NCI-H2081 (cell line): Measurements from ENCODE around the gene S1PR4.
A peak's percentile ranks its signal among the peaks of the same experiment; 100 is the strongest.
"Not testable (repeated sequence)": the region's sequence is repeated elsewhere in the genome, so short reads cannot be mapped to it uniquely, and the experiment has no call there.

Experiments used
- DNase-seq, 2 experiments: peaks; one replicate each; lab custom pipeline; 2025; lab: John Stamatoyannopoulos, UW

S1PR4 gene

GRCh38 chr19:3151563-3152418, 26.8 kb upstream of the S1PR4 start:
- no peak for DNase-seq

DNA sequence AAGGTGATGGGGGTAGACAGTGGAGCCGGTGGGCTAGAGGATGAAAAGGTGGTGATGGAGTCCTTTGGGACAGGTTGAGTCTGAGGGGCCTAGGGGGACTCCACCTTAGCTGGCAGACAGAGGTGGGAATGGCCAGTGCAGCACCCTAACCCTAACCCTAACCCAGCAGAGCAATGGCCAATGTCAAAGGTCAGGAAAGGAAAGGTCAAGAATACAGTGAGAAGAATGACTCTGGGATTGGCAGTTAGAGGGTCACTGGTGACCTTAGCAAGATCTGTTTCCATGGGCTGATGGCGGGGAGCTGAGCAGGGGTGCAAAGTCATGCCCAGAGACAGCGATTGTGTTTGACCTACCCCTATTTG, 26.2 kb upstream of the S1PR4 start:
- DNase-seq = no peak

DNA sequence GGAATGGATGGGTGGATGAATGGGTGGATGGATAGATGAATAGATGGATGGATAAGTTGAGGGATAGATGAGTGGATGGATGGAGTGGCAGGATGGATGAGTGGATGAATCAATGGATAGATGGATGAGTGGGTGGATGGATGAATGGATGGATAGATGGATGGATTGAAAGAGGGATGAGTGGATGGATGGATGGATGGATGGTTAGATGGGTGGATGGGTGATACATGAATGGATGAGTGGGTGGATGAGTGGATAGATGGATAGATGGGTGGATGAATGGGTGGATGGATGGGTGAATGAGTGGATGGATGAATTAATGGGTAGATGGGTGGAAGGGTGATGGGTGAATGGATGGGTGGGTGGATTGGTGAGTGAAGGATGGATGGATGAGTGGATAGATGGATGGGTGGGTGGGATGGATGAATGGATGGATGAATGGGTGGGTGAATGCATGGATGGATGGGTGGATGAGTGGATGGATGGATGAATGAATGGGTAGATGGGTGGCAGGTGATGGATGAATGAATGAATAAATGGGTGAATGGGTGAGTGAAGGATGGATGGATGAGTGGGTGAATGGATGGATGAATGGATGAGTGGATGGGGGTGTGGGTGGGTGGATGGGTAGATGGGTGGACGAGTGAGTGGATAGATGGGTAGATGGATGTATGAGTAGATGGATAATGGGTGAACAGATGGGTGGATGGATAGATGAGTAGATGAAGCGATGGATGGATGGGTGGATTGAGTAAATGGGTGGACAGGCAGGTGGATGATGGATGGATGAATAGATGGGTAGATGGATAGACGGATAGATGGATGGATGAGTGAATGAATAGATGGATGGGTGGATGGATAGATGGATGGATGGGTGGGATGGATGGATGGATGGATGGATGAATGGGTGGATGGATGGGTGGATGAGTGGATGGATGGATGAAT, 25.0 kb upstream of the S1PR4 start:
- no peak for DNase-seq

GRCh38 chr19:3154447-3154846, 24.1 kb upstream of the S1PR4 start:
- DNase-seq = not testable (repeated sequence)

DNA sequence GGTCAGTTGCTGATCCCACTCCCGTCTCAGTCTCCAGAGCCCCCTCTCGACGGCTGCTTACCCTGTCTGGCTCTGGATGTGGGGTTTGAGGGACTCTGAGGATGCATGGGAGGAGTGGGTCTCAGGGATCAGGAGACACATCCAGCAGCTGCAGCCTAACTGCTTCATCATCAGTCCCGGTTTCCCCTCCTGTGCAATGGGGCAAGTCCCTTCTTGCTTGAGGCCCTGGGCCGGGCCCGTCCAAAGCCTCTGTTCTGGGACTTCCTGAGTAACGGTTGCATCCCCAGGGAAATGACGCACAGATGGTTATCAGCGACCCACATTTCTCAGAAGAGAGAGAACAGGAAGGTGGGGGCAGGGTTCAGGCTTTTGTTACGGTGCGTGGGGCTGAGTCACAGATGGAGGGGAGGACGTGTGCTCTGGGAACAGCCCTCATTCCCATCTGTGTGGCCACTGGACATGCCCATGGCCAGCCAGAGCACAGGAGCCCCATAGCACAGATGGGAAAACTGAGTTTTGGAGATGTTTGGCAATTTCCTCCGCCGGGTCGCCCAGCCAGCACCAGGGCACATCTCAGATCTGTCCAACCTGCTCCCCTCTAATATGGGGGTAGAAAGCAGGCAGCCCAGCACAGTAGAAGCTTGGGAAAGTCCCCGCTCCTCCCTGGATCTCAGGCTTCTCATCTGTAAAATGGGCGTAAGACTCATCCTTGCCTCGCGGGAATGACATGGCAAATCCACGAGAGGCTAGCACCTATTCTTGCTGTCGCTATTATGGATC, 23.4 kb upstream of the S1PR4 start:
- no peak for DNase-seq

- DNase-seq = no peak
Measured at GRCh38 chr19:3157096-3157845, 21.3 kb upstream of the S1PR4 start.

- DNase-seq = no peak
Measured at GRCh38 chr19:3159565-3159964, 19.0 kb upstream of the S1PR4 start.

DNA sequence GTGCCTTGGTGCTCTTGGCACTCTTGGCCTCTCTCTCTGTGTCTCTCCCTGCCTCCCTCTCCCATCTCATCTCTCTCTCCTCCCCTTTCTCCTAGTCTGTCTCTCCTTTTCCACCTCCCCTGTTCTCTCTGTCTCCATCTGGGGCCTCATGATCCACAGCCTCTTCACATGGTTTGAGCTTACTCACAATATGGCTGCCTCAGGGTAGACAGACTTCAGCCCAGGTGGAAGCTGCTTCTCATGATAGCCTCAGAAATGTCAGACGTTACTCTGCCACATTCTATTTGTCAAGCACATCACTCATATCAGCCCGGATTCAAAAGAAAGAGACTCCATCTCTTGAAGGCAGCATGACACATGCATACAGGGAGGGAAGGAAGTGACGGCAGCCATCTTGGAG, 18.4 kb upstream of the S1PR4 start:
- no peak for DNase-seq

DNA sequence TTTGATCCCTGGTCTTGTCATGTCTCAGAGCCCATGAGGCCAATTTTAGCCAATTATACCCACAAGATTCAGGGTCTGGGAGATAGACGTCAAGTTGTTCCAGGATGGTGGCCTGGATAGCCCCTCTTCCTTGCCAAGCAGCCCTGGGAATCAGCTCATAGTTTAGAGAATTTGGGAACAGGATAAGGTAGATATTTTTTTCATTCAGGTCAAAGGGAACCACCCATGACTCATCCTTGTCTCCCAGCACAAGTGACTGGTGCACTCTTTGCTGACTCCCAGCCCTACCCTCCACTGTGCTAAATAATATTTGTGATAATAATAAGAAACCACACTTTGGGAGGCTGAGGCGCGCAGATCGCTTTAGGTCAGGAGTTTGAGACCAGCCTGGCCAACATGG, 17.1 kb upstream of the S1PR4 start:
- DNase-seq = no peak

DNA sequence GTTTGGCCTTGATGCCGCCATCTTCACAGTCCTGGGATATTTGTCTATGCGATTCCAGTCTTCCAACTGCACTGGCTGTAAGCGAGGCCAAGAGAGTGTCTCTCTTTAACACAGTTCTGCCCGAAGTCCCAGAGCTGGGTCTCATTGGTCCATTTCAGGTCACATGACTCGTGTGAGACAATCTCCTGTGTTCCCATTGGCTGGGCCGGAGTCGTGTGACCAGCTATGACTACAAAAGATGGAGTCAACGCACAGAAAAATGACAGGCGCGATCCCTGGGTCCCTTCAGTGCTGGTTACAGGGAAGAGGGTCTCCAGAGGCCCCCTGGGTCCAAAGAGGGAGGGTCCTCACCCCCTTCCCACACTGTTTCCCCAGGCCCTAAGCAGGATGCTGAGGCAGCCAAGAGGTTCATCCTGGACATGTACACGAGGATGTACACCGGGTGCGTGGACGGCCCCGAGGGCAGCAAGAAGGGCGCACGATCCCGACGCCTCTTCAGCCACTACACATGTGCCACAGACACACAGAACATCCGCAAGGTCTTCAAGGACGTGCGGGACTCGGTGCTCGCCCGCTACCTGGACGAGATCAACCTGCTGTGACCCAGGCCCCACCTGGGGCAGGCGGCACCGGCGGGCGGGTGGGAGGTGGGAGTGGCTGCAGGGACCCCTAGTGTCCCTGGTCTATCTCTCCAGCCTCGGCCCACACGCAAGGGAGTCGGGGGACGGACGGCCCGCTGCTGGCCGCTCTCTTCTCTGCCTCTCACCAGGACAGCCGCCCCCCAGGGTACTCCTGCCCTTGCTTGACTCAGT, 15.9 kb upstream of the S1PR4 start:
- DNase-seq = peak; percentile 39 to 57

GRCh38 chr19:3163230-3163886, 15.2 kb upstream of the S1PR4 start:
- DNase-seq = peak; percentile 62 to 72

DNA sequence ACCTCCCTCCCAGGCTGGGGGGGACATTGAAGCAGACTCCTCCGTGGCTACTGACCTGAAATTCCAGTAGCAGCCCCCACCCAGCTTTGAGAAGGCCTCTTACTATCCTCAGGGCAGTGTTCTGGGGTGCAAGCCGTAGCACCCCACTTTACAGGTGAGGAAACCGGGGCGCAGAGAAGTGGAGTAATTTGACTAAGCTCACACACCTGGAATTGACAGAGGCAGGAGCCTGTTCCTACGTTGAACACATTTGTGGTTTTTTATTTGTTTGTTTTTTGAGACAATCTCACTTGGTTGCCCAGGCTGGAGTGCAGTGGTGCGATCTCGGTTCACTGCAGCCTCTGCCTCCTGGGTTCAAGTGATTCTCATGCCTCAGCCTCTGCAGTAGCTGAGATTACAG, 14.6 kb upstream of the S1PR4 start:
- no peak for DNase-seq

- DNase-seq = no peak
Measured at GRCh38 chr19:3167533-3168272, 10.9 kb upstream of the S1PR4 start.

GRCh38 chr19:3171894-3172672, 6.5 kb upstream of the S1PR4 start:
- DNase-seq = no peak

GRCh38 chr19:3172673-3173000, 5.9 kb upstream of the S1PR4 start:
- DNase-seq = not testable (repeated sequence)

DNA sequence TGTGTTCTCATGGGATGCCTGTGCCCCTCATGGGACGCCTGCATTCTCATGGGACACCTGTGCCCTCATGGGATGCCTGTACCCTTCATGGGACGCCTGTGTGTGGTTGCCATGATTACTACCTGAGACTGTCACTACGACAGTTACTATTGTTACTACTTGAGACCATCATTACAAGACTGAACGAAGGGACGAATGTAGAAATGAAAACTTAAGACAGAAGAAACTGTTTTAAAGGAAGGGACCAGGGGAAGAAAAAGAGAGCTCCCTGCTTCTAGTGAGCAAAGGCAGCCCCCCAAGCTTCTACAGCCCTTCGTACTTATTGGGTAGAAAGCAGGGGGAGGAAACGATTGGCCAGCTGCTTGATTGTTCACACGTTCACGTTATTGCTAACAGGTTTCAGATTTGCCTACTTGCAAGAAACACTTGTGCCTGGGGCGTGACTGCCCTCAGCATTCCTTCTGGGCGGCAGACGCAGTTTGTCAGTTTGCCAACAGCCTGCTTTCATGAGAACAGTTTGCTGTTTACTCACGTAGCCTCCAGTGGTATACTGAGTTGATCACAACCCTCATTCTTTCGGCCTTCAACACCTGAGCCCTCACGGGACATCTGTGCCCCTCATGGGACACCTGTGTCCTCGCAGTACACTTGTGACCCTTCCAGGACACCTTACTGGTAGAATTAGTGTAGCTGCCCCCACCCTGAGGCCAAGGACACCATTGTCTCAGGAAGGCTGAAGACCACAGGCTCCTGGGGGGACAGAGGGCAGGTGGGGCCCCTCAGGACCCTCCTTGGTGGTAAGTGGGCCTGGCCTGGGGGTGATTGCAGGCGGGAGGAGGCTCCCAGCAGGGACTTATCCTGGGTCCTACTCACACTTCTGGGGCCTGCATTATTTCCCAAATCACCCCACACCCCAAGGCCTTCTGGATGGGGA, 2.5 kb upstream of the S1PR4 start:
- DNase-seq = peak in 1 of 2 experiments; percentile 8

DNA sequence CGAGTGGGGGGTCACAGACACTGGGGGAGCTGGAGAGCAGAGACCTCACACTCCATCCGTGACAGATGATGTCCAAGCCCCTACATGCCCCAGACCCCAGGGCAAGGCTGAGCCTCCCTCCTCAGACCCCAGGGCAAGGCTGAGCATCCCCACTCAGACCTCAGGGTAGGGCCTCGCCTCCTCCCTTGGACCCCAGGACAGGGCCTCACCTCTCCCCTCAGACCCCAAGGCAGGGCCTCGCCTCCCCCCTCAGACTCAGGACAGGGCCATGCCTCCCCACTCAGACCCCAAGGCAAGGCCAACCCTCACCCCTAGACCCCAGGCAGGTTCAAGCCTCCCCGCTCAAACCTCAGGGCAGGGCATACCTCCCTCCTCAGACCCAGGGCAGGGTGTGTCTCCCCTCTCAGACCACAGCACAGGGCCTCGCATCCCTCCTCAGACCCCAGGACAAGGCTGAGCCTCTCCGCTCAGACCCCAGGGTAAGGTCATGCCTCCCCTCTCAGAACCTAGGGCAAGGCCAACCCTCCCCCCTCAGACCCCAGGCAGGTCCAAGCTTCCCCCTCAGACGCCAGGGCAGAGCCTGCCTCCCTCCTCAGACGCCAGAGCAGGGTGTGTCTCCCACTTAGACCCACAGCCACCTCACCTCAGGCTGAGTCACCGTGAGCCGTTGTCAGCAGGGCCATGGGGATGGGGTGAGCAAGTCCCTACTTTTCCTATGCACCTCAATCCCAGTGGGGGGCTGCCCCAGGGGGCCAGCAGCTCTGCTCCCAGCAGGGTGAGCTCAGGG, 1.7 kb upstream of the S1PR4 start:
- no peak for DNase-seq
